ENCODE data around the gene KCNQ1OT1.
"Not testable (repeated sequence)": the region's sequence is repeated elsewhere in the genome, so short reads cannot be mapped to it uniquely, and the experiment has no call there.

Gene KCNQ1OT1

DNA sequence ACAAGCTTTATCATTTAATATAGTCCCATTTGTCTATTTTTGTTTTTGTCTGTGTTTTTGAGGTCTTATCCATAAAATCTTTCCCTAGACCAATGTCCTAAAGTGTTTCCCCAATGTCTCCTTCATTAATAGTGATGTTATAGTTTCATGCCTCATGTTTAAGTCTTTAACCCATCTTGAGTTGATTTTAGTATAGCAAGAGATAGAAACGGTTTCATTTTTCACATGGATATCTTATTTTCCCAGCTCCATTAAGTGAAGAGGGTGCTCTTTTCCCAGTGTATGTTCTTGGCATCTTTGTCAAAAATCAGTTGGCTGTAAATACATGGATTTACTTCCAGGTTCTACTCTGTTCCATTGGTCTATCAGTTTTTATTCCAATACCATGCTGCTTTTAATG is 58.2 kb downstream of the KCNQ1OT1 start:
- no peak for DNase-seq
- intact Hi-C loops (cut with DNase I; ENCODE audit: low total_unique reads), result no loop called here
- no peak overlapping the region for H3K27ac ChIP-seq
- no peaks in the 10 kb centered on the region for H3K4me1 ChIP-seq
- TF ChIP-seq, protein P1, sequence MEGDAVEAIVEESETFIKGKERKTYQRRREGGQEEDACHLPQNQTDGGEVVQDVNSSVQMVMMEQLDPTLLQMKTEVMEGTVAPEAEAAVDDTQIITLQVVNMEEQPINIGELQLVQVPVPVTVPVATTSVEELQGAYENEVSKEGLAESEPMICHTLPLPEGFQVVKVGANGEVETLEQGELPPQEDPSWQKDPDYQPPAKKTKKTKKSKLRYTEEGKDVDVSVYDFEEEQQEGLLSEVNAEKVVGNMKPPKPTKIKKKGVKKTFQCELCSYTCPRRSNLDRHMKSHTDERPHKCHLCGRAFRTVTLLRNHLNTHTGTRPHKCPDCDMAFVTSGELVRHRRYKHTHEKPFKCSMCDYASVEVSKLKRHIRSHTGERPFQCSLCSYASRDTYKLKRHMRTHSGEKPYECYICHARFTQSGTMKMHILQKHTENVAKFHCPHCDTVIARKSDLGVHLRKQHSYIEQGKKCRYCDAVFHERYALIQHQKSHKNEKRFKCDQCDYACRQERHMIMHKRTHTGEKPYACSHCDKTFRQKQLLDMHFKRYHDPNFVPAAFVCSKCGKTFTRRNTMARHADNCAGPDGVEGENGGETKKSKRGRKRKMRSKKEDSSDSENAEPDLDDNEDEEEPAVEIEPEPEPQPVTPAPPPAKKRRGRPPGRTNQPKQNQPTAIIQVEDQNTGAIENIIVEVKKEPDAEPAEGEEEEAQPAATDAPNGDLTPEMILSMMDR (IDR thresholded peaks at IDR 0.05), result no peak
- peaks cover 0 to 3% (median 0%) of the 10 kb centered on the region in 3 donors for H3K36me3 ChIP-seq
- H3K4me3 ChIP-seq, result no peak overlapping the region
- H3K27me3 ChIP-seq, result no peaks in the 10 kb centered on the region
- peaks cover 0 to 59% (median 53%) of the 10 kb centered on the region in 3 donors for H3K9me3 ChIP-seq

DNA sequence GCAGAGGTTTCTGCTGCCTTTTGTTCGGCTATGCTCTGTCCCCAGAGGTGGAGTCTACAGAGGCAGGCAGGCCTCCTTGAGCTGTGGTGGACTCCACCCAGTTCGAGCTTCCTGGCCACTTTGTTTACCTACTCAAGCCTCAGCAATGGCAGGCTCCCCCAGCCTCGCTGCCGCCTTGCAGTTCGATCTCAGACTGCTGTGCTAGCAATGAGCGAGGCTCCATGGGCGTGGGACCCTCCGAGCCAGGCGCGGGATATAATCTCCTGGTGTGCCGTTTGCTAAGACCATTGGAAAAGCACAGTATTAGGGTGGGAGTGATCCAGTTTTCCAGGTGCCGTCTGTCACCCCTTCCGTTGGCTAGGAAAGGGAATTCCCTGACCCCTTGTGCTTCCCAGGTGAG is 60.0 kb downstream of the KCNQ1OT1 start:
- H3K27ac ChIP-seq; DNase-seq; H3K36me3 ChIP-seq; intact Hi-C loops (cut with DNase I; ENCODE audit: low total_unique reads); H3K4me1 ChIP-seq; H3K27me3 ChIP-seq; H3K4me3 ChIP-seq: not testable (repeated sequence)
- H3K9me3 ChIP-seq, result peaks cover 0 to 42% (median 35%) of the 10 kb centered on the region in 3 donors

DNA sequence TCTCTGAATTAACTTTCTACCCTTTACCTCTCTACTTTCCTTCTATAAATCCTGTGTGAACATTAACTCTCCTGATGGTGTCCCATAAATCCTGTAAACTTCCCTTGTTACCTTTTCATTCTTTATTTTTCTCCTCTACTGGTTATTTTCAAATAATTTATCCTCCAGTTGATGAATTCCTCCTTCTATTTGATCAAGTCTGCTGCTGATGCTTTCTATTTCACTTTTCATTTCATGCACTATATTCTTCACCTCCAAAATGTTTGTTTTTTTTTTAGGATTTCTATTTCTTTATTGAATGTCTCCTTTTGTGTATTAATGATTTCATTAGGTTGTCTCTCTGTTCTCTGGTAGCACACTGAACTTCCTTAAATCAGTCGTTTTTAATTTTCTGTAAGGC is 68.6 kb downstream of the KCNQ1OT1 start:
- Histone ChIP-seq H3K36me3 (no peaks in the 10 kb centered on the region), H3K9me3 (peaks cover 7 to 63% (median 41%) of the 10 kb centered on the region in 3 donors), H3K4me1 (no peaks in the 10 kb centered on the region), H3K4me3 (no peak overlapping the region), H3K27ac (no peak overlapping the region), H3K27me3 (no peaks in the 10 kb centered on the region)
- TF ChIP-seq, protein P1 (IDR thresholded peaks at IDR 0.05), result no peak
- no peak for DNase-seq
- intact Hi-C loops (cut with DNase I; ENCODE audit: low total_unique reads), result no loop called here

DNA sequence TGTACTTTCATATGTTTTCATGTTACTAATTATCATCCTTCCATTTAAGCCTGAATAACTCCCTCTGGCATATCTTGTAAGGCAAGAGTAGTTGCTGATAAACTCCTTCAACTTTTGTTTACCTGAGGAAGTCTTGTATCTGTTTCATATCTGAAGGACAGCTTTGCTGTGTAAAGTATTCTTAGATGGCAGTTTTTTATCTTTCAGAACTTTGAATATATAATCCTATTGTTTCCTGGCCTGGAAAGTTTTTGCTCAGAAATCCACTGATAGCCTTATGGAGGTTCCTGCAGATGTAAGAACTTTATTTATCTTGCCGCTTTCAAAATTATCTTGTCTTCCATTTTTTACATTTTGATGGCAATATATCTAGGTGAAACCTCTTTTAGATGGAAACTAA is 69.1 kb downstream of the KCNQ1OT1 start:
- H3K9me3 ChIP-seq, result peaks cover 7 to 63% (median 41%) of the 10 kb centered on the region in 3 donors
- TF ChIP-seq, protein P1 (IDR thresholded peaks at IDR 0.05), result no peak
- no peaks in the 10 kb centered on the region for H3K4me1 ChIP-seq
- H3K27me3 ChIP-seq, result no peaks in the 10 kb centered on the region
- DNase-seq, result no peak
- H3K27ac ChIP-seq, result no peak overlapping the region
- intact Hi-C loops (cut with DNase I; ENCODE audit: low total_unique reads), result no loop called here
- H3K36me3 ChIP-seq, result no peaks in the 10 kb centered on the region
- H3K4me3 ChIP-seq, result no peak overlapping the region

DNA sequence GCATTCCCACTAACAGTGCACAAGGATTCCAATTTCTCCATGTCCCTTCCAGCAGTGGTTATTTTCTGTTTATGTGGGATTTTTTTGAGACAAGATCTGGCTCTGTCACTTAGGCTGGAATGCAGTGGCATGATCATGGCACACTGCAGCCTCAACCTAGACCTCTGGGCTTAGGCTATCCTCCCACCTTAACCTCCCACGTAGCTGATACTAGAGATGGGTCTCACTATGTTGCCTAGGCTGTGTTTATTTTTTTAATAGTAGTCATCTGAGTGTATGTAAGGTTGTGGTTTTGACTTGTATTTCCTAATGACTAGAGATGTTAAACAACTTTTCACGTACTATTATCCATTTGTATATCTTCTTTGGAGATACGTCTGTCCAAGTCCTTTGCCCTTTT is 74.6 kb downstream of the KCNQ1OT1 start:
- no peak for DNase-seq
- H3K27me3 ChIP-seq, result no peaks in the 10 kb centered on the region
- no peak overlapping the region for H3K4me3 ChIP-seq
- no peaks in the 10 kb centered on the region for H3K4me1 ChIP-seq
- H3K36me3 ChIP-seq, result no peaks in the 10 kb centered on the region
- H3K27ac ChIP-seq, result no peak overlapping the region
- H3K9me3 ChIP-seq, result peaks cover 3 to 17% (median 15%) of the 10 kb centered on the region in 3 donors
- TF ChIP-seq, protein P1 (IDR thresholded peaks at IDR 0.05), result no peak
- intact Hi-C loops (cut with DNase I; ENCODE audit: low total_unique reads), result no loop called here

DNA sequence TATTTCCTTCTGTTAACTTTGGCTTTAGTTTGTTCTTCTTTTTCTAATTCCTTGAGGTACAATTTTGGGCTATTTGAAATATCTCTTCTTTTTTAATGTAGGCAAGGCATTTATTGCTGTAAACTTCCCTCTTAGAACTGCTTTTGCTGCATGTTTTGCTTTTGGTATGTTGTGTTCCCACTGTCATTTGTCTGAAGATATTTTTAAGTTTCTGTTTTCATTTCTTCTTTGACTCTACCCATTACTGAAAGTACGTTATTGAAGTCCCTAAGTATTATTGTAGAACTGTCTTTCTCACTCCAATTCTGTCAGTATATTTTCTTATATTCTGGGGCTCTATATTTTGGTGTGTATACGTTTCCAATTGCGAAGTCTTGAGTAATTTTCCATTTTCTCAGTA is 77.9 kb downstream of the KCNQ1OT1 start:
- Histone ChIP-seq H3K36me3 (no peaks in the 10 kb centered on the region), H3K27me3 (no peaks in the 10 kb centered on the region), H3K4me1 (no peaks in the 10 kb centered on the region), H3K9me3 (peaks cover 0 to 3% (median under 1%) of the 10 kb centered on the region in 3 donors), H3K27ac (no peak overlapping the region), H3K4me3 (no peak overlapping the region)
- DNase-seq, result no peak
- intact Hi-C loops (cut with DNase I; ENCODE audit: low total_unique reads), result no loop called here
- TF ChIP-seq, protein P1 (IDR thresholded peaks at IDR 0.05), result no peak
